Mucosa of descending colon (tissue), 3 donors: ENCODE data around the gene LGALS1. TPM values are rescaled to one million over a fixed set of nuclear protein-coding genes. Genes with fewer than 3 reads are reported as not detected.
A peak's percentile ranks its signal among the peaks of the same experiment; 100 is the strongest.

Experiments
- ATAC-seq: fragments of 200-7000 bp; cut with Tn5 transposase; one replicate; pipeline ENCODE4 v1.9.1; 2020; ENCODE audit warnings: mild to moderate bottlenecking, moderate library complexity
- DNase-seq, 3 donors: peaks; one replicate each; pipeline ENCODE4 v3.0.0-alpha.2; 2020
- H3K36me3 ChIP-seq: fragments of 200-600 bp; one replicate; pipeline ENCODE4 v1.8.0; 2021; ENCODE audit warnings: low read depth, mild to moderate bottlenecking
- H3K4me1 ChIP-seq: fragments of 200-600 bp; one replicate; pipeline ENCODE4 v1.8.0; 2021; ENCODE audit warnings: low read depth, mild to moderate bottlenecking
- H3K4me3 ChIP-seq: fragments of 200-600 bp; one replicate; pipeline ENCODE4 v1.8.0; 2021; ENCODE audit warnings: mild to moderate bottlenecking
- H3K9me3 ChIP-seq: fragments of 200-600 bp; one replicate; pipeline ENCODE4 v1.8.0; 2021; ENCODE audit warnings: mild to moderate bottlenecking
- intact Hi-C, 2 donors: fragments of 100-400 bp; cut with DNase I in 1 of 2; cut with micrococcal nuclease in 1 of 2; formaldehyde crosslinking; loops; one replicate each; pipeline versions ENCODE4 v1.11.0 to v1.11.1; 2022; cut with DNase I, micrococcal nuclease
- total RNA-seq, 3 donors: library from RNA; stranded (reverse); fragmentation: NEBNext Ultra II Directional in 2 of 3; extraction: Animal tissue kit (Norgen Biotek cat#: 25700) in 2 of 3; gene quantifications; one replicate each; pipeline versions ENCODE4 v1.2.1 to v1.2.4, GENCODE V29; 2021 to 2023
- TF ChIP-seq, protein P1 (sequence below): fragments of 200-600 bp; IDR thresholded peaks from one replicate; pipeline ENCODE4 v1.8.0; 2022; ENCODE audit warnings: antibody characterized with exemption, mild to moderate bottlenecking
- donor health status: DM: no; HTN: no; CAD: no; lungs with moderate emphysema.
- donor health status: DM: no; HTN: no; CAD: no.
- donor health status: DM: no; HTN: yes; CAD: no.

Gene LGALS1
- total RNA-seq, 3 donors from 2014 or later, result 54.6 to 376 (median 150) TPM

DNA sequence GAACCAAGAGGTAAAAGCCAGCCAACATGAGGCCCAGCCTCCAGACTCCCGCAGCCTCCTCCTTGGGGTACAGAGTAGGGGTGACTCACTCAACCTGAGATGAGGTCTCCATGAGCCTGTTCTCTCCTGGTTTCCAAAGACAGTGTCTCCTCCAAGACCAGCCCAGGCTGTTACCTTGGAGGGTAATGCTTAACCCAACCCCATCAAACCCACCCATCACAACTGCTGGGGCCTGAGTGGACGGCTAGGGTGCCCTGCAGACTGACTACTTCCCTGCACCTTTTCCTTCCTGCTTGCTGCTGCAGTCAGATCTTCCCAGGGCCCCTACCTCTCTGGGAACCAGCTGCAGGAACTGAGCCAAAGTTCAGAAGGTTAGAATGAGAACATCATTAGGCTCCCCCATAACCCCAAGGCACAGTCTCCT is 5.6 kb downstream of the LGALS1 start:
- no peak for DNase-seq
- peaks cover 3% of the 10 kb centered on the region for H3K36me3 ChIP-seq
- no peak overlapping the region for H3K4me3 ChIP-seq
- TF ChIP-seq, protein P1, sequence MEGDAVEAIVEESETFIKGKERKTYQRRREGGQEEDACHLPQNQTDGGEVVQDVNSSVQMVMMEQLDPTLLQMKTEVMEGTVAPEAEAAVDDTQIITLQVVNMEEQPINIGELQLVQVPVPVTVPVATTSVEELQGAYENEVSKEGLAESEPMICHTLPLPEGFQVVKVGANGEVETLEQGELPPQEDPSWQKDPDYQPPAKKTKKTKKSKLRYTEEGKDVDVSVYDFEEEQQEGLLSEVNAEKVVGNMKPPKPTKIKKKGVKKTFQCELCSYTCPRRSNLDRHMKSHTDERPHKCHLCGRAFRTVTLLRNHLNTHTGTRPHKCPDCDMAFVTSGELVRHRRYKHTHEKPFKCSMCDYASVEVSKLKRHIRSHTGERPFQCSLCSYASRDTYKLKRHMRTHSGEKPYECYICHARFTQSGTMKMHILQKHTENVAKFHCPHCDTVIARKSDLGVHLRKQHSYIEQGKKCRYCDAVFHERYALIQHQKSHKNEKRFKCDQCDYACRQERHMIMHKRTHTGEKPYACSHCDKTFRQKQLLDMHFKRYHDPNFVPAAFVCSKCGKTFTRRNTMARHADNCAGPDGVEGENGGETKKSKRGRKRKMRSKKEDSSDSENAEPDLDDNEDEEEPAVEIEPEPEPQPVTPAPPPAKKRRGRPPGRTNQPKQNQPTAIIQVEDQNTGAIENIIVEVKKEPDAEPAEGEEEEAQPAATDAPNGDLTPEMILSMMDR, result no peak
- H3K4me1 ChIP-seq, result peaks cover 42% of the 10 kb centered on the region
- intact Hi-C loops, result loop anchor here (5.0 to 10.0 kb wide), 2 partner anchors 39 to 56 kb away; no protein-coding TSS in a partner anchor
- no peaks in the 10 kb centered on the region for H3K9me3 ChIP-seq
- ATAC-seq, result no peak

DNA sequence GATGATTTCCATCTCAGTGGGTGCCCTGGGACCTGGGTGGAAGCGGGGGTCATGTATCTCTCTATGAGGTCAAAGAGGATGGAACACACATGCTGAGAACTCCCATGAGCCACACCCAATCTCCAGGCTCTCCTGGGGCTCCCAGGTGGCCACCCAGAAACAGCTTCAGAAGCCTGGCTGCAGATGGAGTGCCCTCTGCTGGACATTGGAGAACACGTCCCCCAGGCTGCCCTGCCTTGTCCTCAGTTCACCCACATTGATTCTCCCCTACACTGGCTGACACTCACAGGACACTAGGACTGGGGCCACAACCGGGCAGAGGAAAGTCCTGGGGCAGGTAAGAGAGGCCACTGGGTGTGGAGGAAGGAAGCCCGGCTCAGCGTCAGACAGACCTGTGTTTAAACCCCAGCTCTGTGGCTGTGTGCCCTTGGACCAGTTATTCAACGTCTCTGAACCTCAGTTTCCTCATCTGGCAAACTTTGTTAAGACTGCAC is 6.2 kb downstream of the LGALS1 start:
- ATAC-seq (peak; percentile 64), DNase-seq (peak; percentile 85 to 88 (median 86))
- H3K4me1 ChIP-seq, result peaks cover 37% of the 10 kb centered on the region
- peaks cover 3% of the 10 kb centered on the region for H3K36me3 ChIP-seq
- H3K4me3 ChIP-seq, result no peak overlapping the region
- intact Hi-C loops, result loop anchor here (5.0 to 10.0 kb wide), 2 partner anchors 39 to 57 kb away; no protein-coding TSS in a partner anchor
- TF ChIP-seq, protein P1, result peak; percentile 88
- H3K9me3 ChIP-seq, result no peaks in the 10 kb centered on the region

DNA sequence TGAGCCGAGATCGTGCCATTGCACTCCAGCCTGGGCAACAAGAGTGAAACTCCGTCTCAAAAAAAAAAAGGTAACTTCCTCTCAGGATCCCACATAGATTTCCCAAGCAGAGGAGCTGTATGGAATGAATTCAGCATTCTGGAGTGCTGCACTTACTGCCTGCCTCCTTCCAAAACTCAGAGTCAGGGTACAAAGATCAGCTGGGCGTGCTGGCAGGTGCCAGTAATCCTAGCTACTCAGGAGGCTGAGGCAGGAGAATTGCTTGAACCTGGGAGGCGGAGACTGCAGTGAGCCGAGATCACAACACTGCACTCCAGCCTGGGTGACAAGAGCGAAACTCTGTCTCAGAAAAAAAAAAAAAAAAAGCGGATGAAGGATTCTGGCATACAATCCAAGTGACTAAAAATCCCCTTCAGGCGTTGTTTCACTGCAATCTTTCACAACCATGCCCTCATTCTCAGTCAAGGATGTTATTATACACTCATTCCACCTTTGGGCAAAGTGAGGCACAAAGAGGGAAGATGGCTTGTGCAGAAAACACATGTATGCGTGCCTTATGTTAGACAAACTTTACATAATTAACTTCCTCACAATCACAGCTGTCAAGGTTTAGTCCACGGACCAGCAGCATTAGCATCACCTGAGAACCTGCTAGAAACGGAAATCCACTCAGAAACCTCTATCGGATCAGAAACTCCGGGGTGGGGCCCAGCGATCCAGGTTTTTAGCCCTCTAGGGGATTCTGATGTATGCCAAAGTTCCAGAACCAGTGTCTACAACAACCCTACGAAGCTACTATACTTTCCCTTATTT is 9.6 kb downstream of the LGALS1 start:
- DNase-seq (peak; percentile 73 to 82 (median 76)), ATAC-seq (peak; percentile 53)
- Histone ChIP-seq H3K36me3 (no peaks in the 10 kb centered on the region), H3K9me3 (no peaks in the 10 kb centered on the region), H3K4me1 (peaks cover 46% of the 10 kb centered on the region), H3K4me3 (no peak overlapping the region)
- TF ChIP-seq, protein P1, result no peak
- intact Hi-C loops, result loop anchor here (5.0 to 10.0 kb wide), 2 partner anchors 43 to 60 kb away; no protein-coding TSS in a partner anchor

DNA sequence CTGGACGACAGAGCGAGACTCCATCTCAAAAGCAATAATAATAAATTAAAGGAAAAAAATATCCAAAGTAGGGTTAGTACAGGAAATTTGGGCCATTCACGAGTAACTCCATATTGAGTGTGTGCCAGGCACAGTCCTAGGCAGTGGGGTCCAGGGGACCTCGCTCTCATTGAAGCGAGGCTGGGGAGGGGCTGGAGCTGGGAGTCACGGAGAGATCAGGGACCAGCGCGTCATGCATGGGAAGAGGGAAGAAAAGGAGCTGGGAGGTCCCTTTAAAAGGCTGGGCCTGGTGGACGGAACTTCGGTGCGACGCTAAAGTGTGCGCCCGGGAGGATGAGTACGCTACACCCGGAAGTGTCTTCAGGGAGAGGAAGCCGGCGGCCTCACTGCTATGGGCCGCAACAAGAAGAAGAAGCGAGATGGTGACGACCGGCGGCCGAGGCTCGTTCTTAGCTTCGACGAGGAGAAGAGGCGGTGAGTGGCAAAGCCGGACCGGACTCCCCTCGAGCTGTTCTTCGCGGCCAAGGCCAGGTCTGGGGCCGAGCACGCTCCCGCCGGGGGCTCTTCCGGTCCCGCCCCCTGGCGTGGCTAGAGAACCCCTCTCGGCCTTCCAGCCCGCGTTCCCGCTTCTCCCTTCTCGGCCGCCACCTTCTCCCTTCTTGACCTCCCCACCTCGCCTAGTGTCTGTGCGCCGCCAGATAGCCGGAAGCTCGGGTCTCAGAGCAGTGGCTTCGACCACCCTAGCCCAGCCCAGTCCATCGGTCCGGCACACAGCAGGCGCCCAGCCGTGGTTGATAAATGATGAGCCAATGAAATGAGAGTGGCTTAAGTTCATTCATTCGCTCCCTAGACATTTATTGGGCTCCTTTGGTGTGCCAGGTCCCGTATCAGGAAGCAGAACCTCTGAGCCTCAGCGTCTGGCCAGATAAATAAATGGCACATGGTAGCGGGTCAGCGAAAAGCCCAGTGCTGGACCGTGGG is 10.9 kb downstream of the LGALS1 start, which contains the start of gene NOL12:
TSS of gene NOL12 (plus strand) at position 342 of the 981 bp plus-strand sequence. CDS start at position 392, 50 bp downstream.
- Histone ChIP-seq H3K4me3 (peak within 1 kb of the TSS; percentile 83), H3K9me3 (no peaks in the 10 kb centered on the region), H3K36me3 (no peaks in the 10 kb centered on the region), H3K4me1 (peaks cover 43% of the 10 kb centered on the region)
- TF ChIP-seq, protein P1, result no peak
- peak; percentile 82 for ATAC-seq
- intact Hi-C loops, result loop anchor here in 1 of 2 donors (5.0 to 10.0 kb wide), 2 partner anchors 44 to 61 kb away; no protein-coding TSS in a partner anchor
- DNase-seq, result peak; percentile 87 to 91 (median 90)

DNA sequence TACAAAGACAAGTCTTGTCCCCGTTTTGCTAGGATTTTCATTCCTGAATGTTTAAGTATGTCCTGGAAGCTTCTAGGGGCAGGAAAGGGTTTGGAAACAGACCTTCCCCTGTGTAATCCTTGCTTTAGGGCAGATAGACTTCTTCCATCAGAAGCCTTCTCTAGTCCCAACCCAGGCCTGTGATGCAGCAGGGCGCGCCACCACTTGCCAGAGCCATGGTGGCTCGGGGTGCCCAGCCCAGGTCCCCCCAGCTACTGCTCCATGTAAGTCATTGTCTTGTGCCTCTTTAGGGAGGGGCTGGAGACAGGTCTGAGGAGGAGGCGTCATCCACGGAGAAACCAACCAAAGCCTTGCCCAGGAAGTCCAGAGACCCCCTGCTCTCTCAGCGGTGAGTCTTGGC is 15.0 kb downstream of the LGALS1 start:
- TF ChIP-seq, protein P1, result no peak
- Histone ChIP-seq H3K9me3 (no peaks in the 10 kb centered on the region), H3K4me3 (no peak overlapping the region), H3K36me3 (peaks cover 5% of the 10 kb centered on the region), H3K4me1 (peaks cover 27% of the 10 kb centered on the region)
- DNase-seq (no peak), ATAC-seq (no peak)
- intact Hi-C loops, result no loop called here
